NCI-H2081 (cell line): ENCODE data around the gene LRFN5.
"Not testable (repeated sequence)": the region's sequence is repeated elsewhere in the genome, so short reads cannot be mapped to it uniquely, and the experiment has no call there.

ENCODE experiments used
- DNase-seq, 2 experiments: peaks; one replicate each; lab custom pipeline; 2025; lab: John Stamatoyannopoulos, UW

The LRFN5 gene

DNA sequence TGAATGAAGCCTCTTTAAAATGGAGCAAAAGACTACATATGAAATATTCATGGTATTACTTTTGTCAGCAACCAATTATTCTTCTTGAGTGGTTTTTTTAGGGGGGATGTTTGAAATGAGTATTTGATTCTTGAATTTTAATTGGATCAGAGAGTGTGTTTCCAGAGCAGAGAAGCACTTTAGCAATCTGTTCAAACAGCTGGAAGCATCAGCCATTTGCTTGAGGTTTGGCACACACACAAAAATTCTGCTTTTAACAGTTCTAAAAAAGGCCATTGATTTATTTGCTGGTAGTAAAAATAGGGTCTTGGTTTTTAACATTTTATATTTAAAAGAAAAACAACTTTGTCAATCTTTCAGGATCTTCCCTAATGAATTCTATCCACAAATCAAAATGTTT is 292.7 kb downstream of the LRFN5 start:
- peak; percentile 7 to 68 for DNase-seq

DNA sequence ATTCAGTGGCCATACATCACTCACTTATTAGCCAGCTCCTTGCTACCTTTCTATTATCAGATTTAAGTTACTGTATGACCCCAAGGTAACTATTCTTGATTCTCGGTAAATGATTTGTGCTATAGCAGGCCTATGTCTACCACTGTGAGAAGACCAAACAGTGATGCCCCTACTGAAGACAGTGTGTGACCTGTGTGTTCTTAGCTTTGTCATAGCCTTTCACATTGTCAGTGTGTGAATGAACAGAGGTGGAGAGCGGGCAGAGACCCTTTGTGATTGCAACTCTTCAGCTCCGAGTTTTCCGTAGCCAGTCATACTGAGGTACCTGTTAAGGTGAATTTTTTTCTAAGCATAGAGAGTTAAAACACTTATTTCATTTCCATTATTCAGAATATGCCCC is 294.0 kb downstream of the LRFN5 start:
- DNase-seq, result no peak

DNA sequence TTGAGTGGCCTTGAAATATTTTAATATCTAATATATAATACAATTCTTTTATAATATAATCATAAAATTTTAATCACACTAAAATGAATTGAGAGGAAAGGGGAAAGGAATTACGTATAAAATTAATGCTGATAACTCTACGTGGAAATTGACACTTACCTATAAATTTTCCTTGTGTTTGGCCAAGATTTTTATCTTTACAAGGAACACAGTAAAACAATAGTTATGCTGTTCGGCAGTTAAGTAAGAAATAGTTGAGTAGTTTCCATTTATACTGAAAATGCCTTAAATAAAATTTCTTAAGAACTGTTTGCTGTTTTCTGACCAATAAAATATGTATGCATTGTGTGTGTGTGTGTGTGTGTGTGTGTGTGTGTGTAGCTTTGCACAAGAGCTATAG is 294.4 kb downstream of the LRFN5 start:
- no peak for DNase-seq

DNA sequence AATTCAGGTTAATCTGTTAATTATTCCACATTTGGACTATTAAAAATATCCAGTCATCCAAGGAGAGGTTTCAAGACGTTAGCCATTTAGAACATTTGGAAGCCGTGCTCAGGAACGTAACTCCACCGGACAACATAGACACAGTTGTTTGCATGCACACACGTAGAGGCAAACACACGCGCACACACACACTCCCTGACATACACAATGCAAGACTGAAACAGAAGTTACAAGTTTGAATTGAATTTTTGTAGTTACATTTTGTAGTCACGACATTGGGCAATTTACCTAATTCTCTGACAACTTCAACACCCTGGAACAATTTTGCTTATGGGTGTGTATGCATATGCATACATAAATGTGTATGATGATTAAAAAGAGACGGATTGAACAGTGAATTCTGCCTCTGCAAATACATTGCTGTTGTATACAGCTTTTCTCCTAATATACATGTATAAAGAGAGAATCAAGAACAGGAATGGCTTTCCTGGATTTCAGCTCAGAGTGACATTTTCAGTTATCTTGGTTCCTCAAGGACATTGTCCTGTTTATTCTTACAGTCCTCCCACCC is 298.8 kb downstream of the LRFN5 start:
- no peak for DNase-seq

- not testable (repeated sequence) for DNase-seq
Observed at GRCh38 chr14:41911155-41911554, 304.5 kb downstream of the LRFN5 start.

DNA sequence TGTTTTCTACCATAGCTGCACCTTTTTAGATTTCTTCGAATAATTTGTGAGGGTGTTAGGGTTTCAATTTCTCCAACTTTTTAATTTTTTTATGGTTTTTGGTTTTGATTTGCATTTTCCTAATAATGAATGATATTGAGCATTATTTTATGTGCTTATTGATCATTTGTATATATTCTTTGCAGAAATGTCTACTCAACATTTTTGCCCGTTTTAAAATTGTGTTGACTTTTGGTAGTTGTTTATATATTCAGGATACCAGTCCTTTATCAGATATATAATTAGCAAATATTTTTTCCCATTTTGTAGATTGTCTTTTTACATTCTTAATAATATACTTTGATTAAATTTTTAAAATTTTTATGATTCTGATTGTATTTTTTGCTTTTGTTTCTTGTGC is 306.7 kb downstream of the LRFN5 start:
- no peak for DNase-seq

DNA sequence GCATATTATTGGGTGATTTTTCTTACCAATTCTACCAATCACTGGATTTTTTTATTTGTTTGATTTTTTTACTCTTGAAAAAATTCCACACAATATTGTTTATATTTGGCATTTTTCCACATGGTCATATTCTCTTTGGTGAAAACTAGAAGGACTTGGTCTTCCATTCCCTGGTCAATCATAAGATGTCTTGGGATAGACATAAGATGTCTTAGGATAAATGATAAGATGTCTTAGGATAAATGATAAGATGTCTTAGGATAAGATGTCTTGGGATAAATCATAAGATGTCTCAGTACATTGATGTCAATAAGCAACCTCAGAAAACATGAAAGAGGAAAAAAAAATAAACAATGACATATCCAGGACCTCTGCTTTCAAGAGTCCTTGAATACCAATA is 309.1 kb downstream of the LRFN5 start:
- DNase-seq, result no peak

- DNase-seq, result no peak
Observed at GRCh38 chr14:41916313-41916712, 309.6 kb downstream of the LRFN5 start.

DNA sequence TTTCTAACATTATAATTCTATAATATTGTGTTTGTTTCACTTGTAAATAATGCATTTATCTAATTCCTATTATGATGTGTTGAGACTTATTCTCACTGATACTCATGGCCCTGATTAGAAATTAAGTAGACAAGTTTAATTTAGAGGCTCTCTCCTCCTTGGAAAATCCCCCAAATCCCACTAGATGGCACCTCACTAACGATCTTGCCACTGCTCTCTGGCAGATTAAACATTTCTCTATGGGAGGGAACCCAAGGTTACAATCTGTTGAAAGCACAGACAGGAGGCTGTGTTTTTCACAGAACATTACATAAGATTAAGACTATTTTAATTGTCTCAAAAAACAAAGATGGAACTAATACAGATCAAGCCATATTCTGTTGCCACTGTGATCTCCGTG is 318.7 kb downstream of the LRFN5 start:
- peak; percentile 1 to 50 for DNase-seq

DNA sequence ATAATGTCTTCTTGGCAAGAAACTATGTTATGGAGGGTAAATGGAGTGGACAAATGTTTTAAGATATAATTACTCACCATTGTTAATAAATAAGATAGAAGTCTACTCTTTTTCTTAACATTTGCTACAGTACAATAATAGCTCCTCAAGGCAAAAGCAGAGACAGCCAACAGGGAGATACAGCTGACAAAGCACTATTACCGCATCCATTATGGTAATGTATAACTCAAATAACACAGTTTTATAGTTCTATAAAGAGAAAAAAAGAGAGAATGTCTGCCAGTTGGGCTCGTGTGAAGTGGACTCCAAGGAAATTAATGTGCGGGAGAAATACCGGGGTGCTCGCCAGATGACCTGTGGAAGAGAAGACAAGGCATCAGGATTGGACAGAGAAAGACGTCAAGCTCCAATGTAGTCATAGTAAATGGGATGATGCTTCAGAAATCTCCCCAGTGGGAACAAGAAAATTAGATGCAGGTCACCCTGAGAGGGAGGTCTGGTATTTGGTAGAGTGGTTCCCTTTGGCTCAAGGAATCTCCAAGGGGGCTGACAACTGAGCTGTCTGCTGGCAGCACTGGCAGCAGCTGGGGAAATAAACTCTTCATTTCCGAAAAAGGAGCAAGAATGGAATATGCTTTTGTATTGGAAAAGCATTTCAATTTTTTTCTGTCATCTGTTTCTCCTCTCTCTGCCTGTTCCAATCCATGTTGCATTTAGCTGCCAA is 343.9 kb downstream of the LRFN5 start:
- DNase-seq, result no peak
